ENCODE measurements around the gene CDKL2.

Gene CDKL2

GRCh38 chr4:75637827-75638226 is 7.5 kb upstream of the CDKL2 start:
- DNase-seq = no peak

GRCh38 chr4:75637176-75637575 is 6.8 kb upstream of the CDKL2 start:
- no peak for DNase-seq

GRCh38 chr4:75634951-75635350 is 4.6 kb upstream of the CDKL2 start:
- no peak for DNase-seq

- DNase-seq = no peak
These were observed 4.0 kb upstream of the CDKL2 start for GRCh38 chr4:75634281-75634680.

- DNase-seq = no peak
These were observed 3.5 kb upstream of the CDKL2 start for GRCh38 chr4:75633846-75634245.

GRCh38 chr4:75630937-75631329 is 605 bp upstream of the CDKL2 start:
- no peak for DNase-seq

- no peak for DNase-seq
These were observed 1.1 kb downstream of the CDKL2 start for GRCh38 chr4:75629239-75629638.

- no peak for DNase-seq
These were observed 7.3 kb downstream of the CDKL2 start for GRCh38 chr4:75623026-75623425.

GRCh38 chr4:75621715-75622114 is 8.6 kb downstream of the CDKL2 start:
- no peak for DNase-seq

- no peak for DNase-seq
These were observed 18.0 kb downstream of the CDKL2 start for GRCh38 chr4:75612306-75612705.

- DNase-seq = no peak
These were observed 24.4 kb downstream of the CDKL2 start for GRCh38 chr4:75605928-75606327.

- DNase-seq = no peak
These were observed 30.7 kb downstream of the CDKL2 start for GRCh38 chr4:75599647-75600046.

GRCh38 chr4:75598390-75598789 is 31.9 kb downstream of the CDKL2 start:
- DNase-seq = no peak

- no peak for DNase-seq
These were observed 34.3 kb downstream of the CDKL2 start for GRCh38 chr4:75596061-75596460.

- no peak for DNase-seq
These were observed 36.9 kb downstream of the CDKL2 start for GRCh38 chr4:75593393-75593792.

- no peak for DNase-seq
These were observed 46.3 kb downstream of the CDKL2 start for GRCh38 chr4:75584067-75584466.

GRCh38 chr4:75567725-75568124 is 62.6 kb downstream of the CDKL2 start:
- DNase-seq = no peak

- DNase-seq = no peak
These were observed 63.4 kb downstream of the CDKL2 start for GRCh38 chr4:75566911-75567310.

- DNase-seq = no peak
These were observed 64.8 kb downstream of the CDKL2 start for GRCh38 chr4:75565481-75565880.

GRCh38 chr4:75564023-75564422 is 66.3 kb downstream of the CDKL2 start:
- no peak for DNase-seq

- DNase-seq = no peak
These were observed 68.5 kb downstream of the CDKL2 start for GRCh38 chr4:75561789-75562188.

GRCh38 chr4:75557696-75558095 is 72.6 kb downstream of the CDKL2 start:
- no peak for DNase-seq

- no peak for DNase-seq
These were observed 74.8 kb downstream of the CDKL2 start, which contains the start of gene ODAPH for GRCh38 chr4:75555294-75556164. ODAPH (plus strand) TSS chr4:75556066; CDS start chr4:75556083, 17 bp downstream.

- DNase-seq = no peak
These were observed 77.9 kb downstream of the CDKL2 start for GRCh38 chr4:75552452-75552851.

GRCh38 chr4:75549019-75549418 is 81.3 kb downstream of the CDKL2 start:
- no peak for DNase-seq

Data from femur (tissue), 1 donor.